SK-N-SH treated with all-trans-retinoic acid at 6 μM for 48 hours (cell line): Measurements from ENCODE around the gene NFYC.

ENCODE experiments used
- ATAC-seq: fragments of 200-7000 bp; cut with Tn5 transposase; 3 replicates; pipeline ENCODE4 v1.9.1; 2020; ENCODE audit warnings: mild to moderate bottlenecking, moderate library complexity
- BACH2 ChIP-seq: fragments of 250-450 bp; sonication (Bioruptor Pico); IDR thresholded peaks from 2 replicates; pipeline ENCODE4 v1.9.0; 2021; ENCODE audit warnings: mild to moderate bottlenecking, borderline replicate concordance
- ESRRG ChIP-seq: fragments of 250-450 bp; sonication (Bioruptor Pico); IDR thresholded peaks from 2 replicates; pipeline ENCODE4 v1.6.1; 2021; ENCODE audit warnings: mild to moderate bottlenecking
- ISL1 ChIP-seq: fragments of 250-450 bp; sonication (Bioruptor Pico); IDR thresholded peaks from 2 replicates; pipeline ENCODE4 v2.1.2; 2022; ENCODE audit warnings: mild to moderate bottlenecking, moderate library complexity
- OSR1 ChIP-seq: fragments of 250-450 bp; sonication (Bioruptor Pico); IDR thresholded peaks from 2 replicates; pipeline ENCODE4 v1.8.0; 2022; ENCODE audit warnings: moderate library complexity, mild to moderate bottlenecking, inconsistent platforms
- PPARA ChIP-seq: fragments of 250-450 bp; sonication (Bioruptor Pico); IDR thresholded peaks from 2 replicates; pipeline ENCODE4 v1.5.0; 2020; ENCODE audit warnings: mild to moderate bottlenecking, borderline replicate concordance
- SNAI2 ChIP-seq: fragments of 250-450 bp; sonication (Bioruptor Pico); IDR thresholded peaks from 2 replicates; pipeline ENCODE4 v1.5.0; 2020; ENCODE audit warnings: mild to moderate bottlenecking, moderate library complexity
- TCF4 ChIP-seq: fragments of 250-450 bp; sonication (Bioruptor Pico); IDR thresholded peaks from 2 replicates; pipeline ENCODE4 v1.8.0; 2021; ENCODE audit warnings: mild to moderate bottlenecking, moderate library complexity, borderline replicate concordance
- ZC3H10 ChIP-seq: fragments of 250-450 bp; sonication (Bioruptor Pico); IDR thresholded peaks from 2 replicates; pipeline ENCODE4 v1.5.1; 2021; ENCODE audit warnings: mild to moderate bottlenecking, moderate library complexity
- ZFP30 ChIP-seq: fragments of 450-650 bp; formaldehyde crosslinking; IDR thresholded peaks from 2 replicates; pipeline ENCODE4 v1.5.0; 2022; ENCODE audit warnings: mild to moderate bottlenecking, moderate library complexity
- ZNF565 ChIP-seq: fragments of 450-650 bp; formaldehyde crosslinking; conservative IDR thresholded peaks from 2 replicates; pipeline ENCODE4 v1.5.0; 2020; ENCODE audit warnings: low read depth, mild to moderate bottlenecking, moderate library complexity
- ZNF70 ChIP-seq: fragments of 450-650 bp; formaldehyde crosslinking; IDR thresholded peaks from 2 replicates; pipeline ENCODE4 v1.5.0; 2020; ENCODE audit warnings: mild to moderate bottlenecking, moderate library complexity
- TF ChIP-seq, protein P1 (sequence below): fragments of 250-450 bp; sonication (Bioruptor Pico); IDR thresholded peaks from 2 replicates; pipeline ENCODE4 v1.8.0; 2020; ENCODE audit warnings: mild to moderate bottlenecking, moderate library complexity, borderline replicate concordance
- TF ChIP-seq, protein P2 (sequence below): fragments of 250-450 bp; sonication (Bioruptor Pico); IDR thresholded peaks from 2 replicates; pipeline ENCODE4 v1.5.1; 2020; ENCODE audit warnings: low read depth, mild to moderate bottlenecking, moderate library complexity
- TF ChIP-seq, protein P3 (sequence below): fragments of 250-450 bp; sonication (Bioruptor Pico); IDR thresholded peaks from 2 replicates; pipeline ENCODE4 v1.8.0; 2021; ENCODE audit warnings: low read depth, mild to moderate bottlenecking, moderate library complexity, borderline replicate concordance
- TF ChIP-seq, protein P4 (sequence below): fragments of 250-450 bp; sonication (Bioruptor Pico); IDR thresholded peaks from 2 replicates; pipeline ENCODE4 v1.5.0; 2020; ENCODE audit warnings: mild to moderate bottlenecking, moderate library complexity
- TF ChIP-seq, protein P5 (sequence below): fragments of 250-450 bp; sonication (Bioruptor Pico); IDR thresholded peaks from 2 replicates; pipeline ENCODE4 v1.5.1; 2021; ENCODE audit warnings: mild to moderate bottlenecking, moderate library complexity

NFYC gene

DNA sequence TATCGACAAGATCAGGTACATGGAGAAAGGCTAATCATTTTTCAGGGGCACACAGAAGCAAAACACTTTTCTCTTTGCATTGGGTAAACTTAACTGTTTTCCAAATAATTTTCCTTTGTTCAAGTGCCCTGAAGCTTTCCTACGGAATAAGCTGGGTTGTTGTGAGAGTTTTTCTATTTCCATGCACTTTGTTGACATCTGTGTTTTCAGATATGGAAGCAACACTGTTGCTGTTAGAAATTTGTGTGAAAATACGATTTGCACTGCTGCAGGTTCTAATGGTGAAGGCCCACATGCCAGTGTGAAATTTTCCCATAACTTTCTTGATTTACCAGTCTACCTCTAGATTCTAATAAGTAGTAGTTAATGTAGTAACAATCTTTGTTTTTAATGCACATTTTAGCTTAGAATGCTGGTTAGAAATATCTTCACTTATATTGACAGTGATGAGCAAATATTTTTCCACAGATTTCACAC is 18.3 kb downstream of the NFYC start (continued):
- TF ChIP-seq, protein P1, sequence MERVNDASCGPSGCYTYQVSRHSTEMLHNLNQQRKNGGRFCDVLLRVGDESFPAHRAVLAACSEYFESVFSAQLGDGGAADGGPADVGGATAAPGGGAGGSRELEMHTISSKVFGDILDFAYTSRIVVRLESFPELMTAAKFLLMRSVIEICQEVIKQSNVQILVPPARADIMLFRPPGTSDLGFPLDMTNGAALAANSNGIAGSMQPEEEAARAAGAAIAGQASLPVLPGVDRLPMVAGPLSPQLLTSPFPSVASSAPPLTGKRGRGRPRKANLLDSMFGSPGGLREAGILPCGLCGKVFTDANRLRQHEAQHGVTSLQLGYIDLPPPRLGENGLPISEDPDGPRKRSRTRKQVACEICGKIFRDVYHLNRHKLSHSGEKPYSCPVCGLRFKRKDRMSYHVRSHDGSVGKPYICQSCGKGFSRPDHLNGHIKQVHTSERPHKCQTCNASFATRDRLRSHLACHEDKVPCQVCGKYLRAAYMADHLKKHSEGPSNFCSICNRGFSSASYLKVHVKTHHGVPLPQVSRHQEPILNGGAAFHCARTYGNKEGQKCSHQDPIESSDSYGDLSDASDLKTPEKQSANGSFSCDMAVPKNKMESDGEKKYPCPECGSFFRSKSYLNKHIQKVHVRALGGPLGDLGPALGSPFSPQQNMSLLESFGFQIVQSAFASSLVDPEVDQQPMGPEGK (CRISPR knock-in tag): no peak

DNA sequence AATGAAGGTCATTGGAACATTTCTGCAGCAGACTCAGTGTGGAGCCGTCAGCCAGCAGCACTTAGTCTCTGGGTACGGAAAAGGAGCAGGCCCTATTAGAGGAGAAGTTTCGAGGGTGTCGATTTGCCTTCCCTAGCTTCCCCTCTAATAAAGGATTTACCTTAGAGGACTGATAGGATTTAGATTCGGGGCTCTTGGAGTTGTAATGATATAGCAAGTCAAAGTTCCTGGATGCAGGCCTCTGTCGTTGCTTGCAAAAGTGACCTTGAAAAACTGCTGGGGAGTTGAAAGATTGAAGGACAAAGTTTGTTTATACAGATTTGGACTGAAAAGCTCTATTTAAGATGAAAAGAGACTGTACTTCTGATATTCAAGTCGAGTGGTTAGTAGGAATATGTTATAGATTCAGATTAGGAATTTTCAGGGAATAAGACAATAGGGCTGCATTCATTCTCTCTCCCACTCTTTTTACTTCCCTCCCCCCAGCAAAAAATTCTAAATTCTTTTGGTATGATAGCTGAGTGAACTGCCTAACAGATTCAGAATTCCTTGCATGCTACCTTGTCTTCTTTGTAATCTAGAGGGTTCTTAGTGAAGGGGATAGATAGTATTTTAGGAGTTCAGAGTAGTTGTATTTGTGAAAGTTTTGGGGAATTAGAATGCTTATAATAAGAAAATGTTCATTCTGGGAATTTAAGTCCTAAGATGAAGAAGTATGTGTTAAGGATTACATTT is 19.2 kb downstream of the NFYC start:
- no peak for ATAC-seq
- no peak for TF ChIP-seq TCF4 (CRISPR knock-in tag)

DNA sequence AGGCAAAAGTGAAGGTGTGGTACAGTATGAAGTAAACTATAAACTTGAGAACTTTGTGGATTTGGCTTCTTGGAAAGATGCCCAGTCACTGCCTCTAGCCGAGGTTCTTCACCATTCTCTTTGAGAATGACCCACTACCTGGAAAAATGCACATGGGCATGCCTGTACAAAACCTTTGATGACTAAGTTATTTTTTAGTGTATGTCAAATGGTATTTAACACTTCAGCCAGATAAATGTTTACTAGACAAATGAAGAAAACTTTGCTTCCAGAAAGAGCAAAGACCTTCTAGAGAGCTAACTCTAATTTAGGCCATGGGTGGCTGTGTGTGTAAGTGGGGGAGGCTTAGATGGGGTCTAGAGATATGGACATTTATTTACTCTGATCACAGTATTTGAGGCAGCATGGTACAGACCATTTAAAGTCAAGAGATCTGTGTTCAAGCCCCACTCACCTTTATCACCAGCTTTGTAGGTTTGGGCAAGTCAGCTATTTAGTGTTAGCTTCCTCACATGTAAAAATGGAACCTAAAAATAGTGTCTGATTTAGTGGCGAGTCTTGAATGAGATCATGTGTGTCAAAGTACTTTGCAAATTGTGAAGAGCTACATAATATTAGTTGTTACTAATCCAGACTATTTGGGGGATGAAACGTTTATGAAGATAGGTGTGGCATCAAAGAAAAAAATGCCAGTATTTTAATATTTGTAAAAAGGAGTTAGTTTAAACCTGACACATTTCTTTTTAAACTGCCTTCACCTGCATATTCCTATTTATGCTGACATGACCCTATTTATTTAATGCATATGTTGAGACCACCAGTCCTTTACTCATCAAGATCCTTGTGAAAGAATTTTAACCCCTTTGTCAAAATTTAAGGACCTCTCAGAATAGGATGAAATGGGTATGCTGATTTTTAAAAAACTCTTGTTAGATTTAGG is 20.2 kb downstream of the NFYC start:
- TF ChIP-seq, protein P2, sequence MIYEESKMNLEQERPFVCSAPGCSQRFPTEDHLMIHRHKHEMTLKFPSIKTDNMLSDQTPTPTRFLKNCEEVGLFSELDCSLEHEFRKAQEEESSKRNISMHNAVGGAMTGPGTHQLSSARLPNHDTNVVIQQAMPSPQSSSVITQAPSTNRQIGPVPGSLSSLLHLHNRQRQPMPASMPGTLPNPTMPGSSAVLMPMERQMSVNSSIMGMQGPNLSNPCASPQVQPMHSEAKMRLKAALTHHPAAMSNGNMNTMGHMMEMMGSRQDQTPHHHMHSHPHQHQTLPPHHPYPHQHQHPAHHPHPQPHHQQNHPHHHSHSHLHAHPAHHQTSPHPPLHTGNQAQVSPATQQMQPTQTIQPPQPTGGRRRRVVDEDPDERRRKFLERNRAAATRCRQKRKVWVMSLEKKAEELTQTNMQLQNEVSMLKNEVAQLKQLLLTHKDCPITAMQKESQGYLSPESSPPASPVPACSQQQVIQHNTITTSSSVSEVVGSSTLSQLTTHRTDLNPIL (CRISPR knock-in tag): no peak
- TF ChIP-seq ZFP30 (CRISPR knock-in tag) (no peak), PPARA (CRISPR knock-in tag) (no peak), ESRRG (CRISPR knock-in tag) (no peak), ZC3H10 (CRISPR knock-in tag) (no peak), BACH2 (CRISPR knock-in tag) (no peak), ISL1 (CRISPR knock-in tag) (no peak), ZNF70 (CRISPR knock-in tag) (no peak), ZNF565 (CRISPR knock-in tag) (no peak), OSR1 (CRISPR knock-in tag) (no peak)
- ATAC-seq: peak; percentile 10; the same call in 2 of the 3 replicates

DNA sequence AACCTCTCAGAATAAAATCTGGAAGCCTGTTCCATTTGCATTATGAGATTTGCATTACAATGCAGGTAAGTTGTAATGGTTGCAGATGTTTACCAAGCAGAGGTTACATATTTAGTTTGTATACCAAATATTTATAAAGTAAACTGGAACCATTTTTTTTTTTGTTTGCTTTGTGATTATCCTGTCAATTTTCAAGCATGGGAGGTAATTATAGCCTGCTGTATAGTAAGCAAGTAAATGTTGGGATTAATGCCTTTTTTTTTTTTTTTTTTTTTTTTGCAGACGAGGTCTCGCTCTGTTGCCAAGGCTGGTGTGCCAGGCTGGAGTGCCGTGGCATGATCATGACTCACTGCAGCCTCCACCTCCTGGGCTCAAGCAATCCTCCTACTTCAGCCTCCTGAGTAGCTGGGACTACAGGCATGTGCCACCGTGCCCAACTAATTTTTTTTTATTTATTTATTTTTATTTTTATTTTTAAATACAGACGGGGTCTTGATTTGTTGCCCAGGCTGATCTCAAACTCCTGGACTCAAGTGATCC is 21.0 kb downstream of the NFYC start:
- no peak for ATAC-seq
- TF ChIP-seq, protein P3, sequence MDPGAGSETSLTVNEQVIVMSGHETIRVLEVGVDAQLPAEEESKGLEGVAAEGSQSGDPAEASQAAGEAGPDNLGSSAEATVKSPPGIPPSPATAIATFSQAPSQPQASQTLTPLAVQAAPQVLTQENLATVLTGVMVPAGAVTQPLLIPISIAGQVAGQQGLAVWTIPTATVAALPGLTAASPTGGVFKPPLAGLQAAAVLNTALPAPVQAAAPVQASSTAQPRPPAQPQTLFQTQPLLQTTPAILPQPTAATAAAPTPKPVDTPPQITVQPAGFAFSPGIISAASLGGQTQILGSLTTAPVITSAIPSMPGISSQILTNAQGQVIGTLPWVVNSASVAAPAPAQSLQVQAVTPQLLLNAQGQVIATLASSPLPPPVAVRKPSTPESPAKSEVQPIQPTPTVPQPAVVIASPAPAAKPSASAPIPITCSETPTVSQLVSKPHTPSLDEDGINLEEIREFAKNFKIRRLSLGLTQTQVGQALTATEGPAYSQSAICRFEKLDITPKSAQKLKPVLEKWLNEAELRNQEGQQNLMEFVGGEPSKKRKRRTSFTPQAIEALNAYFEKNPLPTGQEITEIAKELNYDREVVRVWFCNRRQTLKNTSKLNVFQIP (CRISPR knock-in tag): no peak
- TF ChIP-seq OSR1 (CRISPR knock-in tag): no peak
- TF ChIP-seq, protein P4, sequence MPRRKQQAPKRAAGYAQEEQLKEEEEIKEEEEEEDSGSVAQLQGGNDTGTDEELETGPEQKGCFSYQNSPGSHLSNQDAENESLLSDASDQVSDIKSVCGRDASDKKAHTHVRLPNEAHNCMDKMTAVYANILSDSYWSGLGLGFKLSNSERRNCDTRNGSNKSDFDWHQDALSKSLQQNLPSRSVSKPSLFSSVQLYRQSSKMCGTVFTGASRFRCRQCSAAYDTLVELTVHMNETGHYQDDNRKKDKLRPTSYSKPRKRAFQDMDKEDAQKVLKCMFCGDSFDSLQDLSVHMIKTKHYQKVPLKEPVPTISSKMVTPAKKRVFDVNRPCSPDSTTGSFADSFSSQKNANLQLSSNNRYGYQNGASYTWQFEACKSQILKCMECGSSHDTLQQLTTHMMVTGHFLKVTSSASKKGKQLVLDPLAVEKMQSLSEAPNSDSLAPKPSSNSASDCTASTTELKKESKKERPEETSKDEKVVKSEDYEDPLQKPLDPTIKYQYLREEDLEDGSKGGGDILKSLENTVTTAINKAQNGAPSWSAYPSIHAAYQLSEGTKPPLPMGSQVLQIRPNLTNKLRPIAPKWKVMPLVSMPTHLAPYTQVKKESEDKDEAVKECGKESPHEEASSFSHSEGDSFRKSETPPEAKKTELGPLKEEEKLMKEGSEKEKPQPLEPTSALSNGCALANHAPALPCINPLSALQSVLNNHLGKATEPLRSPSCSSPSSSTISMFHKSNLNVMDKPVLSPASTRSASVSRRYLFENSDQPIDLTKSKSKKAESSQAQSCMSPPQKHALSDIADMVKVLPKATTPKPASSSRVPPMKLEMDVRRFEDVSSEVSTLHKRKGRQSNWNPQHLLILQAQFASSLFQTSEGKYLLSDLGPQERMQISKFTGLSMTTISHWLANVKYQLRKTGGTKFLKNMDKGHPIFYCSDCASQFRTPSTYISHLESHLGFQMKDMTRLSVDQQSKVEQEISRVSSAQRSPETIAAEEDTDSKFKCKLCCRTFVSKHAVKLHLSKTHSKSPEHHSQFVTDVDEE: no peak
- TF ChIP-seq BACH2 (CRISPR knock-in tag): no peak
- TF ChIP-seq ISL1 (CRISPR knock-in tag): no peak
- TF ChIP-seq, protein P5, sequence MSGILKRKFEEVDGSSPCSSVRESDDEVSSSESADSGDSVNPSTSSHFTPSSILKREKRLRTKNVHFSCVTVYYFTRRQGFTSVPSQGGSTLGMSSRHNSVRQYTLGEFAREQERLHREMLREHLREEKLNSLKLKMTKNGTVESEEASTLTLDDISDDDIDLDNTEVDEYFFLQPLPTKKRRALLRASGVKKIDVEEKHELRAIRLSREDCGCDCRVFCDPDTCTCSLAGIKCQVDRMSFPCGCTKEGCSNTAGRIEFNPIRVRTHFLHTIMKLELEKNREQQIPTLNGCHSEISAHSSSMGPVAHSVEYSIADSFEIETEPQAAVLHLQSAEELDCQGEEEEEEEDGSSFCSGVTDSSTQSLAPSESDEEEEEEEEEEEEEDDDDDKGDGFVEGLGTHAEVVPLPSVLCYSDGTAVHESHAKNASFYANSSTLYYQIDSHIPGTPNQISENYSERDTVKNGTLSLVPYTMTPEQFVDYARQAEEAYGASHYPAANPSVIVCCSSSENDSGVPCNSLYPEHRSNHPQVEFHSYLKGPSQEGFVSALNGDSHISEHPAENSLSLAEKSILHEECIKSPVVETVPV: no peak
- TF ChIP-seq, protein P2 (CRISPR knock-in tag): no peak
- no peak for TF ChIP-seq ZFP30 (CRISPR knock-in tag)
- TF ChIP-seq ZNF565 (CRISPR knock-in tag): no peak
- no peak for TF ChIP-seq SNAI2
- no peak for TF ChIP-seq ZNF70 (CRISPR knock-in tag)
- no peak for TF ChIP-seq ESRRG (CRISPR knock-in tag)
